CD14-positive monocyte (primary cell): ENCODE data around the gene IGFBP2. TPM values are rescaled to one million over a fixed set of nuclear protein-coding genes. Genes with fewer than 3 reads are reported as not detected.

Source experiments
- DNase-seq, 3 donors: peaks; one replicate each; pipeline ENCODE4 v3.0.0-alpha.2; 2011 to 2022
- H2AFZ ChIP-seq: 2 replicates; pipeline ENCODE4 v1.6.0; 2012; ENCODE audit warnings: mild to moderate bottlenecking, low read depth, low read length, inconsistent platforms; ENCODE audit not compliant: insufficient read depth, poor library complexity, severe bottlenecking
- H3K27ac ChIP-seq, 2 donors: 1 replicate in 1 of 2; 2 replicates in 1 of 2; pipeline ENCODE4 v1.5.1; 2012 to 2013; ENCODE audit warnings: low read length in 2 of 2, control low read depth in 1 of 2, inconsistent platforms in 1 of 2, low read depth in 1 of 2, mild to moderate bottlenecking in 1 of 2
- H3K27me3 ChIP-seq, 2 donors: one replicate each; pipeline versions ENCODE4 v1.6.0 to v1.6.1; 2011 to 2013; ENCODE audit warnings: low read length in 2 of 2; ENCODE audit not compliant: control insufficient read depth in 2 of 2, insufficient read depth in 2 of 2
- H3K36me3 ChIP-seq, 2 donors: replicated peaks in 1 of 2; 1 replicate in 1 of 2; 2 replicates in 1 of 2; pipeline versions ENCODE4 v1.5.1 to v1.6.1; 2012 to 2013; ENCODE audit warnings: low read length in 2 of 2, control low read depth in 1 of 2, inconsistent platforms in 1 of 2, mild to moderate bottlenecking in 1 of 2; ENCODE audit not compliant: insufficient read depth in 2 of 2, control insufficient read depth in 1 of 2
- H3K4me1 ChIP-seq, 2 donors: 1 replicate in 1 of 2; 2 replicates in 1 of 2; pipeline versions ENCODE4 v1.5.1 to v1.6.1; 2012 to 2013; ENCODE audit warnings: low read length in 2 of 2, control low read depth in 1 of 2, inconsistent platforms in 1 of 2, mild to moderate bottlenecking in 1 of 2, moderate library complexity in 1 of 2; ENCODE audit not compliant: insufficient read depth in 2 of 2, control insufficient read depth in 1 of 2
- H3K4me2 ChIP-seq: replicated peaks from 2 replicates; pipeline ENCODE3; 2012; ENCODE audit warnings: low read length, moderate library complexity, mild to moderate bottlenecking; ENCODE audit not compliant: poor library complexity, severe bottlenecking; ENCODE audit errors: extremely low read depth
- H3K4me3 ChIP-seq, 3 experiments: fragments of 200-600 bp in 1 of 3; sonication (generic) in 1 of 3; replicated peaks in 1 of 3; 1 replicate in 2 of 3; 2 replicates in 1 of 3; pipeline ENCODE4 v1.5.1; 2011 to 2013; ENCODE audit warnings: low read length in 3 of 3, mild to moderate bottlenecking in 3 of 3, control low read depth in 2 of 3, low read depth in 2 of 3, inconsistent platforms in 1 of 3, moderate library complexity in 1 of 3
- H3K79me2 ChIP-seq: 2 replicates; pipeline ENCODE4 v1.6.0; 2012; ENCODE audit warnings: mild to moderate bottlenecking, control low read depth, inconsistent platforms, low read length, moderate library complexity; ENCODE audit not compliant: insufficient read depth
- H3K9ac ChIP-seq: 2 replicates; pipeline ENCODE4 v1.6.0; 2017; ENCODE audit warnings: low read length, mild to moderate bottlenecking; ENCODE audit not compliant: insufficient read depth, poor library complexity, severe bottlenecking
- H3K9me3 ChIP-seq, 2 donors: replicated peaks in 1 of 2; 1 replicate in 1 of 2; 2 replicates in 1 of 2; pipeline versions ENCODE4 v1.5.1 to v1.6.1; 2012 to 2013; ENCODE audit warnings: low read length in 2 of 2, control low read depth in 1 of 2; ENCODE audit not compliant: control insufficient read depth in 1 of 2, insufficient read depth in 1 of 2
- H4K20me1 ChIP-seq: 2 replicates; pipeline ENCODE4 v1.6.0; 2012; ENCODE audit warnings: mild to moderate bottlenecking, low read length, control low read depth, moderate library complexity; ENCODE audit not compliant: insufficient read depth
- H3K27ac Mint-ChIP-seq, 7 donors: one replicate each; pipeline ENCODE4 v1.8.0; 2020; ENCODE audit warnings: mild to moderate bottlenecking in 7 of 7, mixed read lengths in 7 of 7, moderate library complexity in 6 of 7, inconsistent platforms in 2 of 7
- H3K27me3 Mint-ChIP-seq, 3 donors: one replicate each; pipeline ENCODE4 v1.8.0; 2021 to 2022; ENCODE audit warnings: low read depth in 3 of 3, mild to moderate bottlenecking in 3 of 3, mixed read lengths in 3 of 3, moderate library complexity in 3 of 3, inconsistent platforms in 1 of 3
- H3K36me3 Mint-ChIP-seq, 2 donors: one replicate each; pipeline ENCODE4 v1.8.0; 2020; ENCODE audit warnings: mixed read lengths in 2 of 2, inconsistent platforms in 1 of 2, mild to moderate bottlenecking in 1 of 2
- H3K4me1 Mint-ChIP-seq: one replicate; pipeline ENCODE4 v1.8.0; 2020; ENCODE audit warnings: mild to moderate bottlenecking, mixed read lengths
- H3K4me3 Mint-ChIP-seq, 2 donors: one replicate each; pipeline ENCODE4 v1.8.0; 2020; ENCODE audit warnings: mild to moderate bottlenecking in 2 of 2, mixed read lengths in 2 of 2, moderate library complexity in 1 of 2
- H3K9me3 Mint-ChIP-seq, 7 donors: one replicate each; pipeline ENCODE4 v1.8.0; 2020 to 2022; ENCODE audit warnings: mixed read lengths in 7 of 7, mild to moderate bottlenecking in 6 of 7, moderate library complexity in 6 of 7, inconsistent platforms in 2 of 7
- WGBS: methylation state at CpG from one replicate; pipeline ENCODE4 v1.1.5; 2013; ENCODE audit warnings: missing lambda C conversion rate; ENCODE audit not compliant: insufficient coverage; 5-methylcytosine and 5-hydroxymethylcytosine counted together
- intact Hi-C, 2 donors: fragments of 100-400 bp; cut with micrococcal nuclease; formaldehyde crosslinking; loops; one replicate each; pipeline versions ENCODE4 v1.15.0 to v1.15.1; 2023
- polyA plus RNA-seq, 3 donors: library from polyadenylated mRNA; depleted of rRNA in 1 of 3; unstranded in 2 of 3; stranded (reverse) in 1 of 3; fragments of 300-500 nt in 2 of 3; fragments of >200 nt in 1 of 3; fragmentation: Illumina TruSeq in 2 of 3; gene quantifications; 1 replicate in 2 of 3; 2 replicates in 1 of 3; pipeline ENCODE4 v1.2.3, GENCODE V29; 2012 to 2021
- TF ChIP-seq, protein P1 (sequence below): fragments of 200-600 bp; IDR thresholded peaks from one replicate; pipeline ENCODE4 v1.8.0; 2022; ENCODE audit warnings: antibody characterized with exemption, mild to moderate bottlenecking

Gene IGFBP2
- polyA plus RNA-seq, 3 donors: 1.6 TPM; not detected in 2

DNA sequence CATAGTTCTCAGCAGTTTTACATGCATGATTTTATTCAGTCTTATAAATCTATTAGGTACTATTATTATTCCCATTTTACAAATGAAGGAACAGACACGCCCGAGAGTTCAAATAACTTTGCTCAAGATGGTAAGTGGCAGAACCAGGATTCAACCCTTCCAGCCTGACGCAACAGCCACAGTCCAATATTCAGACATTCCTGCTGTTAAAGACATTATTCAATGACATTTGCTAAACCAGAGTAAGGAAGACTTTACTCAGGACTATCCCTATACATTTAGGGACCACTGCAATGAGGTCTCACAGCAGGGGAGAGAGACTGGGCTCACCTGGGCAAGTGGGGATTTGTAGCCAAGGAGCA lies 29.4 kb upstream of the IGFBP2 start:
- Mint-ChIP-seq H3K36me3 (no peaks in the 10 kb centered on the region), H3K9me3 (peaks cover 0 to 3% (median 0%) of the 10 kb centered on the region in 7 donors), H3K4me1 (peaks cover 5% of the 10 kb centered on the region), H3K27ac (no peak overlapping the region), H3K27me3 (peaks cover 8 to 33% (median 18%) of the 10 kb centered on the region in 3 donors), H3K4me3 (no peak overlapping the region)
- Histone ChIP-seq H4K20me1 (no peaks in the 10 kb centered on the region), H3K79me2 (no peaks in the 10 kb centered on the region), H3K4me2 (no peak overlapping the region), H3K4me3 (no peak overlapping the region), H3K36me3 (no peaks in the 10 kb centered on the region), H3K9ac (no peak overlapping the region), H2AFZ (no peak overlapping the region), H3K9me3 (no peaks in the 10 kb centered on the region), H3K27me3 (peaks cover 0 to 11% of the 10 kb centered on the region in 2 donors), H3K4me1 (no peaks in the 10 kb centered on the region), H3K27ac (no peak overlapping the region)
- no peak for DNase-seq
- intact Hi-C loops: no loop called here
- TF ChIP-seq, protein P1, sequence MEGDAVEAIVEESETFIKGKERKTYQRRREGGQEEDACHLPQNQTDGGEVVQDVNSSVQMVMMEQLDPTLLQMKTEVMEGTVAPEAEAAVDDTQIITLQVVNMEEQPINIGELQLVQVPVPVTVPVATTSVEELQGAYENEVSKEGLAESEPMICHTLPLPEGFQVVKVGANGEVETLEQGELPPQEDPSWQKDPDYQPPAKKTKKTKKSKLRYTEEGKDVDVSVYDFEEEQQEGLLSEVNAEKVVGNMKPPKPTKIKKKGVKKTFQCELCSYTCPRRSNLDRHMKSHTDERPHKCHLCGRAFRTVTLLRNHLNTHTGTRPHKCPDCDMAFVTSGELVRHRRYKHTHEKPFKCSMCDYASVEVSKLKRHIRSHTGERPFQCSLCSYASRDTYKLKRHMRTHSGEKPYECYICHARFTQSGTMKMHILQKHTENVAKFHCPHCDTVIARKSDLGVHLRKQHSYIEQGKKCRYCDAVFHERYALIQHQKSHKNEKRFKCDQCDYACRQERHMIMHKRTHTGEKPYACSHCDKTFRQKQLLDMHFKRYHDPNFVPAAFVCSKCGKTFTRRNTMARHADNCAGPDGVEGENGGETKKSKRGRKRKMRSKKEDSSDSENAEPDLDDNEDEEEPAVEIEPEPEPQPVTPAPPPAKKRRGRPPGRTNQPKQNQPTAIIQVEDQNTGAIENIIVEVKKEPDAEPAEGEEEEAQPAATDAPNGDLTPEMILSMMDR: no peak
- no CpG with 5 or more reads among the region's 3 CpGs for WGBS

DNA sequence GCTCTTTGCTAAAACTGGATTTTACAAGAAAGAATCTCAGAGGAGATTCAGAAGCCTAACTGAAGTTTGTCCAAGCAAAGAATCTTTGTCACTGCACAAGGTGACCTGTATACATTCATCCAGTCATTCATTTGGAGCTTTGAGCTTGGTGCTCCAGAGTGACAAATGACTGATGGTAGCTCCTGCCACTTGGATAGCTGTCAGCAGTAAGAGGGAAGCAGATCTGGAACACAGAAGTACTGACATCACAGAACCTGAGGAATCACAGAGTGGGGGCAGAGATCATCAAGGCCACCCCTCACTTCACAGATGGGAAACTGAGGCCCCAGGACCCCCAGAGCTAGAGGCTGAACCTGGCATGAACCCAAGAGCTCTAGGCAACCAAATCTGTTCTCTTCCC lies 28.8 kb upstream of the IGFBP2 start:
- intact Hi-C loops: no loop called here
- Histone ChIP-seq H3K27ac (no peak overlapping the region), H4K20me1 (no peaks in the 10 kb centered on the region), H3K9me3 (no peaks in the 10 kb centered on the region), H2AFZ (no peak overlapping the region), H3K27me3 (peaks cover 0 to 11% of the 10 kb centered on the region in 2 donors), H3K4me3 (no peak overlapping the region), H3K9ac (no peak overlapping the region), H3K79me2 (no peaks in the 10 kb centered on the region), H3K36me3 (no peaks in the 10 kb centered on the region), H3K4me1 (no peaks in the 10 kb centered on the region), H3K4me2 (no peak overlapping the region)
- DNase-seq: no peak
- TF ChIP-seq, protein P1: no peak
- H3K9me3 Mint-ChIP-seq: peaks cover 0 to under 1% (median 0%) of the 10 kb centered on the region in 7 donors
- H3K4me1 Mint-ChIP-seq: peaks cover 5% of the 10 kb centered on the region
- no peaks in the 10 kb centered on the region for H3K36me3 Mint-ChIP-seq
- H3K4me3 Mint-ChIP-seq: no peak overlapping the region
- no peak overlapping the region for H3K27ac Mint-ChIP-seq
- peaks cover 10 to 33% (median 18%) of the 10 kb centered on the region in 3 donors for H3K27me3 Mint-ChIP-seq
